ENCODE data around the gene GMPR.

GRCh38 chr6:16236631-16237199 is 1.7 kb upstream of the GMPR start:
- TF ChIP-seq POLR2A (IDR thresholded peaks at IDR 0.05; ENCODE audit: low read depth, low read length) (no peak), TAF1 (IDR thresholded peaks at IDR 0.05; ENCODE audit: borderline replicate concordance, low read depth, low read length) (no peak)

Measured in GM12892 (cell line).